H7 (cell line): ENCODE measurements around the gene CBL. TPM values are rescaled to one million over a fixed set of nuclear protein-coding genes. Genes with fewer than 3 reads are reported as not detected.
A peak's percentile ranks its signal among the peaks of the same experiment; 100 is the strongest.

Experiments
- DNase-seq: peaks from one replicate; pipeline ENCODE4 v3.0.0; 2012
- H3K27me3 ChIP-seq: 2 replicates; pipeline ENCODE4 v1.6.0; 2011; ENCODE audit warnings: mild to moderate bottlenecking, low read length; ENCODE audit not compliant: control insufficient read depth, insufficient read depth
- H3K36me3 ChIP-seq: replicated peaks from 2 replicates; pipeline ENCODE4 v1.5.1; 2011; ENCODE audit warnings: low read length; ENCODE audit not compliant: control insufficient read depth, insufficient read depth
- H3K4me3 ChIP-seq: 2 replicates; pipeline ENCODE4 v1.5.1; 2011; ENCODE audit warnings: low read depth, mild to moderate bottlenecking, control low read depth, low read length, moderate library complexity; ENCODE audit not compliant: insufficient read depth
- total RNA-seq: library from RNA; depleted of rRNA; stranded (reverse); fragments of >200 nt; shearing (Covaris generic); gene quantifications from 2 replicates; pipeline ENCODE4 v1.2.3, GENCODE V29; 2014; rRNA removed

Gene CBL
- total RNA-seq, 1 experiment from 2014 or later = 16.1 TPM

GRCh38 chr11:119350302-119350701, 144.2 kb downstream of the CBL start:
- H3K36me3 ChIP-seq = no peaks in the 10 kb centered on the region
- no peaks in the 10 kb centered on the region; the same call in none of the 2 replicates for H3K27me3 ChIP-seq
- peak; percentile 14 for DNase-seq
- no peak overlapping the region for H3K4me3 ChIP-seq

GRCh38 chr11:119351232-119351631, 145.1 kb downstream of the CBL start:
- Histone ChIP-seq H3K4me3 (no peak overlapping the region), H3K36me3 (no peaks in the 10 kb centered on the region), H3K27me3 (peaks cover 3% of the 10 kb centered on the region)
- no peak for DNase-seq

- no peak overlapping the region for H3K4me3 ChIP-seq
- DNase-seq = peak; percentile 76
- no peaks in the 10 kb centered on the region for H3K36me3 ChIP-seq
- peaks cover 3% of the 10 kb centered on the region for H3K27me3 ChIP-seq
Observed at GRCh38 chr11:119352857-119353260, 146.7 kb downstream of the CBL start.

- Histone ChIP-seq H3K27me3 (peaks cover 3% of the 10 kb centered on the region), H3K36me3 (no peaks in the 10 kb centered on the region), H3K4me3 (no peak overlapping the region)
- DNase-seq = no peak
Observed at GRCh38 chr11:119355091-119355843, 149.1 kb downstream of the CBL start.

GRCh38 chr11:119356349-119357031, 150.4 kb downstream of the CBL start:
- peaks cover 3% of the 10 kb centered on the region for H3K27me3 ChIP-seq
- peak; percentile 98 for DNase-seq
- no peaks in the 10 kb centered on the region for H3K36me3 ChIP-seq
- H3K4me3 ChIP-seq = peak overlapping the region; percentile 47

GRCh38 chr11:119357074-119357473, 150.9 kb downstream of the CBL start:
- H3K4me3 ChIP-seq = no peak overlapping the region; the same call in 1 of the 2 replicates
- H3K36me3 ChIP-seq = no peaks in the 10 kb centered on the region
- DNase-seq = no peak
- peaks cover 4% of the 10 kb centered on the region for H3K27me3 ChIP-seq

Other genes starting within 250 kb of the CBL start
- gene FOXR1, start 234.6 kb upstream of the CBL start, total RNA-seq = not detected in 2 replicates
- 15.7 and 18.0 TPM in 2 replicates for gene CENATAC, start 208.2 kb upstream of the CBL start, total RNA-seq
- 881 and 959 TPM in 2 replicates for gene RPS25, start 188.0 kb upstream of the CBL start, total RNA-seq
- 78.3 and 98.2 TPM in 2 replicates for gene TRAPPC4, start 187.6 kb upstream of the CBL start, total RNA-seq
- 53.2 and 54.5 TPM in 2 replicates for gene SLC37A4, start 175.5 kb upstream of the CBL start, total RNA-seq
- gene HYOU1, start 149.1 kb upstream of the CBL start, total RNA-seq = 183 and 200 TPM in 2 replicates
- gene VPS11, start 138.5 kb upstream of the CBL start, total RNA-seq = 17.5 and 21.9 TPM in 2 replicates
- gene HMBS, start 121.5 kb upstream of the CBL start, total RNA-seq = 12.2 and 14.3 TPM in 2 replicates
- gene DPAGT1, start 104.5 kb upstream of the CBL start, total RNA-seq = 30.7 and 44.3 TPM in 2 replicates
- gene C2CD2L, start 99.0 kb upstream of the CBL start, total RNA-seq = 4.8 and 7.0 TPM in 2 replicates
- gene HINFP, start 84.8 kb upstream of the CBL start, total RNA-seq = 21.2 and 33.2 TPM in 2 replicates
- gene ABCG4, start 57.3 kb upstream of the CBL start, total RNA-seq = 0.31 and 0.37 TPM in 2 replicates
- gene NLRX1, start 37.6 kb upstream of the CBL start, total RNA-seq = 34.0 and 44.0 TPM in 2 replicates
- not detected in 2 replicates for gene NHERF4, start 20.9 kb upstream of the CBL start, total RNA-seq
- gene MCAM, start 110.8 kb downstream of the CBL start, total RNA-seq = 45.5 and 59.3 TPM in 2 replicates
- 26.4 and 28.9 TPM in 2 replicates for gene RNF26, start 128.2 kb downstream of the CBL start, total RNA-seq
- 2.1 TPM in 2 replicates for gene C1QTNF5, start 134.5 kb downstream of the CBL start, total RNA-seq
- not detected in 2 replicates for gene MFRP, start 140.4 kb downstream of the CBL start, total RNA-seq
- gene USP2, start 175.4 kb downstream of the CBL start, total RNA-seq = 2.7 and 2.8 TPM in 2 replicates
- gene THY1, start 216.8 kb downstream of the CBL start, total RNA-seq = 305 and 319 TPM in 2 replicates